ENCODE results near the gene RGS6.

The RGS6 gene

GRCh38 chr14:71947947-71948500 lies 15.8 kb downstream of the RGS6 start:
- DNase-seq = no peak

DNA sequence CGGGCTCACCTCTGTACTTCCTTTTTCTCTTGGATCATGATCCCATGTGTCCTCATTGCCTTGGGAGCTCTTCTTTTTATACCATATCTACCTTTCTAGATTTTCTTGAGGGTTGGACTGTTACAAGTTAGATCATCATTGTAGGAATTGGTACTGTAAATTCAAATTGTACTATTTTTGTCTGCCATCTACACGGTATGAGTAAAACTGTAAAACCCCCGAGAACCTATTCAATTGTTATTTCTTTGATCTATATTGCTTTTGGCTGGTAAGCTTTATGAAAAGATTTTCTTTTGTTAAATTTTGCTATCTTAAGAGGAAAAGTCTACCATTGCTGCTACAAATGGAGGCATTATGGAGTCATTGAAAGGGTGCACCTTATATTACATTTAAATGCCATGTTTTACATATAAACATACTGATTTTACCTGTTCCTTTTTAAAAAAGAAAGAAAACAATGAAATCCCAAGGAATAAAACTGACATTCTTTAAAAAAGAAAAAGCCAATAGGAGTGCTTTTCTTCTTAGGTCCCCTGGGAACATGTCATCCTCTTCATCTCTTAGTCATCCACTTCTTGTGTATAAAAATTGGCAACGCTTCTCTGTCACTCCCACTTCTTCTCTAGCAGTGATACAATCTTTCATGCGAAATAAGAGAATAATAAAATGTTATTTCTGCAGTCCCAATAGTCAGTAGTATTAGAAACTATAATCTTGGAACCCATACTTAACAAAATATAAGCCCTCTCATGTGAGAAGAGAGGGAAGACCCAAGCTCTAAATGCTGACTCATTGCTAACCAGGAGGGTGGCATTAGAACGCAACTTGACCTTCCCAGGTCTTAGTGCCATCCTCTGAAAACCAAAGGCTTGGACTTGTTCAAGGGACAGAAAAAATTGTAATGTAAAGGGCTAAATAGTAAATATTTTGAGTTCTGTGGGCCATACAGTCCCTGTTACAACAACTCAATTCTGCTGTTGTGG lies 20.4 kb downstream of the RGS6 start:
- DNase-seq = no peak

DNA sequence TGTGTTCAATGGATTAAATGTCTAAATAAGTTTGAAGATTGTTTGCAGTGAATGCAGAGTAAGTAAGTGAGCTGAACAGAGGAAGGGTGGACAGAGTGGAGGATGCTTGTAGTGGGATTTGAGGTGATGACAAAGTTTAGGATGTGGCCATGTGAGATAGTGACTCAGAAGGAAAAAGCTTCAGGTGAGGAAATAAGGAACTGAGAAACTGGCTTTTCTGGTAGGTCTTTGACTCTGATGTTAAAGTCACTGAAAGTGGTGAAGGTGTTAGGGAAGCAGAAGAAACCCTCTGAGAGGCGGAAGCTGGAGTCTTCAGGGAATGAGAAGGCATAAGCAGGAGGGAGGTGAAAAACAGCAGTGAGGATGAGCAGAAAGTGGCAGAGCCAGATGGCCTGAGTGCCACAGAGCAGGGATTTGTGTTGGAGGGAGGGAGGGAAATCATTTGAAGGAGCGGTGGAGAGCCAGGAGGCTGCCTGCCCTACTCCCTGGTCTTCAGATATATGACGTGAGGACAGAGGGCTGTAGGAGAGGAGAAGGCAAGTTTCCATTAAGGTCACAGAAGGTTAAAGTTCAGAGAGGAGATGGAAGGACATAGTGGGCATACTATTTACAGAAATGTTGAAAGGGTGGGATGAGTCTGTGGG lies 24.8 kb downstream of the RGS6 start:
- no peak for DNase-seq

GRCh38 chr14:71959055-71959454 lies 26.8 kb downstream of the RGS6 start:
- DNase-seq = no peak

DNA sequence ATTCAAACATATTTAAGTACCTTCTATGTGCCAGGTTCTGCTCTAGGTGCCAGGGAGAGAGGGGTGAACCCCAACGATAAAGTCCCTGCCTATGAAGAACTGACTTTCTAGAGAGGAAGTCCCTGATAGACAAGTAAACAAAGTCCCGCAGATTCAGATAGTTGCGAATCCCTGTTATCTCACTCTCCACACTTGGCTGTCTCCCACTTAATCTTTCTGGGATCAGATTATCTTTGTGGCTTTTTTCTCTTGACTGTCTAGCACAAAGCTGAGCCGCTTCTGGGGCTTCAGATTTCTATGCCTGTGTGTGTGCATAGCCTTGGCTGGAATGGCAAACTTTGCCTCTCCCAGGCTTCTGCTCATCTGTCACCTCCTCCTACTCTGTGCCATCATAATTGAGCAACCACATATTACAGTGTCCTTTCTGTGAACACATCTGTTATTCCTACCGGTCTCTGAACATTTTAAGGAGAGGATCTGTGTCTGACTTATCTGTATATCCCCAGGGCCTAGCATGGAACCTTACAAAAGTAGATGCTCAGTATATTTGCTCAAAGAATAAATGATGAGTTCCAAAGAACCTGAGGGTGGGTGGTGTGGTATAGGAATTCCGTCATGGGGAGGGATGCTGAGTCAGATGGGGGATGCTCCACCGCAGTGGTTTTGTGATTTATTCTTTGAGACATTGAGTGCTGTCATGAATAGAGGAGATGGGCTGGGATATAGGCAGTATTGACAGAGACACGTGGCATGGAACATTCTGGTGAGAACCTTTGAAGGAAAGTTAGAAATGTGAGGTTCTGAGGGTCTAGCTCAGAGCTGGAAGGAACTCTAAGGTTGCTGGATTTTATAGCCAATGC lies 28.5 kb downstream of the RGS6 start:
- DNase-seq = no peak

DNA sequence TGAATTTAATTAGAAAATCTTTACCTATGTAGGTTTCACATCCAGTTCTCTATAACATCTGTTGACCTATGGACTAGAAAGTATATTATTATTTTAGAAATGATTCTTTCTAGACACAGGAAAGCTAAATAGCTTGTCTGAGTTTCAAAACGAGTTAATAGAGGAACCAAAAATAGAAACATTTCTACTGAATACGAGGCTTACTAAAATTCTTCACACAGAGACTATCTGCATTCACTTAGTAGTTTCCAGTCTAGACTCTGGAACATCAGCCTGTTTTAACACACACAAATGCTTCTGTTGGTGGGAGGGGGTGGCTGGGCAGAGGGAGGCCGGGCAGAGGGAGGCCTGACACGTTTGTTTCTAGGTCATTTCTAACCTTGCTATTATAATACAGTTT lies 29.7 kb downstream of the RGS6 start:
- no peak for DNase-seq

DNA sequence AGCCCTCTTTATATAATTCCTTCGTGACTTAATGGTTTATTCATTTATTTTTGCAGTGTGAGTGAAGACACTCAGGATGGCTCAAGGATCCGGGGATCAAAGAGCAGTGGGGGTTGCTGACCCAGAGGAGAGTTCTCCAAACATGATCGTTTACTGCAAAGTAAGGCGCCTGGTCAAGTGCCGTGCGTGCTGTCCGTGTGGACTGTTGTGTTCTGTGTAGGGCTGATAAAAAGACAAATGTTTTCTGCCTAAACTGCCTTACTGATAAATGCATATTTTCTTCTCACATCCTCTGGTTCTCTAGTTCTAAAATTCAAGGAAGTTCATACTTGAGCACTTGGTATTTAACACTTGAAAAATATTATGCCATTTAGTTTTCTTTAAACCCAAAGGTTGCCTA lies 32.5 kb downstream of the RGS6 start:
- DNase-seq = no peak

DNA sequence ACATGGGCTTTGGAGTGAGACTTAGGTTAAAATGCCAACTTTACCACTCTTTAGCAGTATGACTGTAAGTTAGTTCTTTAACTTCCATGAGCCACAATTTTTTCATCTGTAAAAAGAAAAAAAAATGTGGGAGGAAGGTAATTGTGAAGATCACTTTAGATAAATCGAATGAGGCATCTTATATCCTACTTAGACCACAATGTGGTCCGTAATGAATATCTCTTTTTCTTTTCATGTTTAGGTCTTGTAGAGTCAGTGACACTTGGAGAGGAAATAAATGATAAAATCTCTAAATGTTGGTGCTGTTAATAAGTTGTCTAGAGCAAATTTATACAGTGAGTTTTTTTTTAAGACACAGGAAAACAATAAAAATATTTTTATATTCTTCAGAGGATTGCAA lies 34.3 kb downstream of the RGS6 start:
- no peak for DNase-seq

GRCh38 chr14:71967704-71968103 lies 35.5 kb downstream of the RGS6 start:
- DNase-seq = no peak

DNA sequence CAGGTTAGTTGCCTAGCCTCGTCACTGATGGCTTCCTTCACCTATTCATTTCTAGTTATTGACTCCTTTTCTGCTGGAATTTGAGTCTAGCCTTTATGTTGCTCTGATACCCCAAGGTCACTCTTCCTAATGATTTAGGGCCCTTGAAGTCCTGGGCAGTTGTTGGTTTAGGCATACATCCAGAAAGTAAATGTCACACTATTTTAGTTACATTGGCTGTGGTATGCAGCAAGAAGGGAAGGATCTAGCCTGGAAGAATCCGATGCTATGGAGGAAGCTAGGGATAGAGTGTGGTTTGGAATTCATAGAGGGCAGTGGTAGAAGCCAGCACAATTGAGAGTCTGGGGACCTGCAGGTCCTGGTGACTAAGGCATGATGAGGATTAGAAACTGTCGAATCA lies 38.0 kb downstream of the RGS6 start:
- no peak for DNase-seq

DNA sequence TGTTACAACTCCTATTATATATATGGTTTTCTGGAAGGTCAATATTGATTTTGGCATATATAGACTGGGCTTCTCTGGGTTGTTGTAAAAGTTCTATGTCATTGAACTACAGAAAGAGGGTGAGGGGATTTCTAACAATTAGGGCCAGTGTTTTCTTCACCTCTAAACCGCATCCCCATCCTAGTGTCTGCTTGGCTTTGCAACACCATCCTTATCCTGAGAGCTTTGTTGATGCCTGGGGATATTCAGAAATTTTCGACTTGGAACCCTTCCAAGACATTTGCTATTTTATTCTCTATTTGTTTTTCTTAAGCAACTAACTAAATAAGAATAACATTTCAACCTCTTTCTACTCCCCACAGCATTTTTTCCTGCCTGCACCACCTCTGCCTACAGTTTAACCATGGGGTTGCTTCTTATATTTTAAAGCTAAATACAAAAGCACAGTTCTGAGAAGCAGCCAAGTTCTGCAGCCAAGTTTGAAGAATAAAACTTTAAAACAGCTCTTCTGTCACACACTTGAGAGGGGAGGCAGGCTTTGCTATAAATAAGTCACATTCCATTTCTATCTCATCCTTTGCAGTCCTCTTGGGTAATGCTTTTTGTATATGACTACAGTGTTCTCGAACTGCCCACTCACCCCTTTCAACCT lies 53.4 kb downstream of the RGS6 start:
- no peak for DNase-seq

GRCh38 chr14:71988476-71988875 lies 56.2 kb downstream of the RGS6 start:
- no peak for DNase-seq

GRCh38 chr14:71988939-71989338 lies 56.7 kb downstream of the RGS6 start:
- no peak for DNase-seq

- DNase-seq = no peak
These were observed 62.2 kb downstream of the RGS6 start for GRCh38 chr14:71994416-71994815.

GRCh38 chr14:71995741-71996140 lies 63.5 kb downstream of the RGS6 start:
- no peak for DNase-seq

DNA sequence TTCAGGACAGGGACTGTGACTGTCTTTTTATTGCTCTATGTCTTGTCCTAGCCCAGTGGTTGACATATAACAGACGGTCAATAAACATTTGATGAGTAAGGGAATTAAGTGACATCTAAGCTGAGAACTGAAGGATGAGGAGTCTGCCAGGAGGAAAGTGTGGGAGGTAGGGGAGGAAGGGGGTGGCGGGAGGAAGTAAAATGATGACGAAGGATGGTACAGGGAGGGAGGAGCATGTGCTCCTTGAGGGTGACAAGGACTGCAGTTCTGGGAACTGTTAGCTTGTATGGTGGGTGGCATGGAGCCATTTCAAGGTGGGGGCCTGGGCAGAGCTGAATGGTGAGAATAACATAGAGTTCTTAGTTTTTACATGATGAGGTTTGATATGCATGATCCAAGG lies 64.4 kb downstream of the RGS6 start:
- DNase-seq = no peak

DNA sequence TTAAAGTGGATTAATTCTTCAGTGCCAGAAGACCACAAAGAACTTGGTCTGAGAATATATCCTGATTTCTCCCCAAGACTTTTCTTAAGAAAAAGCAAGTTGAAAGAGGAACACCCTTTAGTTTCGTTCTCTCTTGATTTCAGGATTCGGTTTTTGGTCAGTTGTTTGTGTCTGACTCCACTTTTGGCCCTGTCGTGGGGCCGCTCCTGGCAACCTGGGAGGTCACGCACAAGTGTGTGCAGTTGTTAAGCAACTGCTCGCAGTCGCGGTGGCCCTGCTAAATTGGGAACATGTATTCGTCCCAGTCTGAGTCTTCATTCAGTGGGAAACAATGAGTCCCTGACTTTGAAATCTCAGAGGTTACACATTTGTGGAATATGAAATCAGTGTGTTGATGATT lies 68.7 kb downstream of the RGS6 start:
- no peak for DNase-seq

DNA sequence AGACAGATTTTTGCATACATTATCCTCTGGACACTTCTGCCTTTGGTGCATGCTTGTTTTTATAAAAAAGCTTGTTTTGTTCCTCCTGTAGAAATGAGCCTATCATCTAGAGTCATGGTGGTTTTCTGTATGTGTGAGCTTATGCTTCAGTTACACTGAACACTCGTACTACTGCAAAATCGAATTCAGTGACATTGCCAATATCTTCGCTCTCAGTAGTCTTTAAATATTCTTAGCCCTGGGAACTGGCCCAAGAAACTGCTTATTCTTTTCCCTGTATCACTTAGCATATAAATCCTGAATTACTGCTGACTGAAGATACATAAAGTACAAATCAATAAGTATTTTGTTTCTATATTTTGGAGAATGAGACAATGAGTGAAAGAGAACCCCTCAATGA lies 70.5 kb downstream of the RGS6 start:
- no peak for DNase-seq

- DNase-seq = no peak
These were observed 76.4 kb downstream of the RGS6 start for GRCh38 chr14:72008666-72009065.

GRCh38 chr14:72010474-72010873 lies 78.2 kb downstream of the RGS6 start:
- no peak for DNase-seq

DNA sequence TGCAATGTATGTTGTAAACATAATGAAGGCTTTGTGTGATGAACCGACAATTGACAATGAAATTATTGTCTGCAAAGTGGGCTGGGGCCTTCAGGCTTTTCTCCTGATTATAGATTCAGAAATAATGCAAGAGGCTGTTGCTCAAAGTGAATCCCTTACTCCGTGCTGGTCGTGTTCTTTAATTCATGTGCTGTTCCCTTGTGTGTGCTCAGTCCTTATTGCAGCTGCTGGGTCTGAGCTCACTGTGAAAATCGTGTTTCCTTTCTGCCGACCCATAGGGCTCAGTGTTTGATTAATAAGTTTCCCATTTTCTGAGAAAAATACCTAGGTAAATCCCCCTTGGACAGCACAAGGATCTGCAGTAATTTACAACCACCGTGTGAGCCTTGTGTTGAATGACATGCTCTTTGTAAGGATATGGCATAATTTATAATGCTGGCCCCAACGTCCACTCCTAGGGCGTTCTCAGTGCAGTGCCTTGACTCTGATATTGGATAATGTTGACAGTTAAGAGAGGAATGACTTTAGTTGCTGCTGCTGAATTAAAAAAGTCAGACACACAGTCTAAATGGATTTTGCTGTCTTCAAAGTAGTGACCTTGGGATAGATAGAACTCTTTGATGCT lies 81.6 kb downstream of the RGS6 start:
- DNase-seq = no peak

DNA sequence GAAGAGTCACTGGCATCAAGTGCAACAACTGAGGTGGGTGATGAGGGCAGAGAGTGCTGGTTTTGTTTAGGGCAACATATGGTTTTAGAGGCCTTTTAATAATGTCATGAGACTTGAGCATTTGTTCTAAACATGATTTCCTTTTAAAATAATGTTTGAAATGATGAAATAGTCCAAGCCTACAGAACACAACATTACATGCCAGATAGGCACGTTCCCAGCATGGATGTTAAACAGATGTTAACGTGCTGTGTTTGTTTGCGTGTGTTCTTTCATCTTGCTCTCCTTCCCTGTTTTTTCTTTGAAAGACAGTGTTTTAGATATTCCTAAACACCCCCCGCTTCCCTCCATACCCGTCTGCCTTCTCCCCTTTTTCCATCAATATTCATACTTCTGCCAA lies 82.3 kb downstream of the RGS6 start:
- DNase-seq = no peak
